Neural crest cell (in vitro differentiated cells): ENCODE measurements around the gene KCNC3. TPM values are rescaled to one million over a fixed set of nuclear protein-coding genes. Genes with fewer than 3 reads are reported as not detected.

Source experiments
- DNase-seq: peaks from one replicate; pipeline ENCODE4 v3.0.0; 2021; ENCODE audit warnings: low read depth, mixed read lengths, low spot score
- H3K27ac Mint-ChIP-seq: one replicate; pipeline ENCODE4 v1.8.0; 2021; ENCODE audit warnings: mild to moderate bottlenecking, mixed read lengths; ENCODE audit not compliant: unreplicated experiment
- H3K27me3 Mint-ChIP-seq: 2 replicates; pipeline ENCODE4 v1.8.0; 2021; ENCODE audit warnings: low read depth, mild to moderate bottlenecking, mixed read lengths
- H3K36me3 Mint-ChIP-seq: 2 replicates; pipeline ENCODE4 v1.8.0; 2021; ENCODE audit warnings: low read depth, mild to moderate bottlenecking, mixed read lengths
- H3K4me1 Mint-ChIP-seq: 2 replicates; pipeline ENCODE4 v1.8.0; 2021; ENCODE audit warnings: mixed read lengths
- H3K4me3 Mint-ChIP-seq: one replicate; pipeline ENCODE4 v1.8.0; 2021; ENCODE audit warnings: mild to moderate bottlenecking, mixed read lengths
- H3K9me3 Mint-ChIP-seq: 2 replicates; pipeline ENCODE4 v1.8.0; 2021; ENCODE audit warnings: mixed read lengths
- total RNA-seq: library from RNA; stranded (reverse); gene quantifications from 2 replicates; pipeline ENCODE4 v1.2.1, GENCODE V29; 2021
- TF ChIP-seq, protein P1 (sequence below): fragments of 200-600 bp; sonication (generic); conservative IDR thresholded peaks from 2 replicates; pipeline ENCODE4 v1.5.0; 2021; ENCODE audit warnings: antibody characterized with exemption, mild to moderate bottlenecking

KCNC3 gene
- total RNA-seq, 1 donor from 2014 or later = 4.2 TPM

DNA sequence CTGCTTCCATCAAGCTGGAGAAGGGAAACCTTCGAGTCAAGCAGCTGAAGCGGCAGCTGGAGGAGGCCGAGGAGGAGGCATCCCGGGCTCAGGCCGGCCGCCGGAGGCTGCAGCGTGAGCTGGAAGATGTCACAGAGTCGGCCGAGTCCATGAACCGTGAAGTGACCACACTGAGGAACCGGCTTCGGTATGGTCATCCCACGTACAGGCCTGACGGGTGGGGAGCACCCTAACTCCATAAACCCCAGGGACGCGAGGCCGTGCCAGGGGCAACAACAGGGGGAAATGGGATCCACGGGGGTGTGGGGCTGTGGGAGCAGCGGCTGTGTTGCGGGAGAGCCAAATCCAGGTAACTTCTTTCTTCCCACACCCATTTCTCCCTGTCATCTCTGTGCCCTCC, 20.2 kb downstream of the KCNC3 start:
- Mint-ChIP-seq H3K27me3 (peaks cover 68% of the 10 kb centered on the region), H3K9me3 (no peaks in the 10 kb centered on the region), H3K4me1 (peaks cover 11% of the 10 kb centered on the region), H3K4me3 (no peak overlapping the region), H3K36me3 (no peaks in the 10 kb centered on the region), H3K27ac (no peak overlapping the region)
- no peak for DNase-seq
- TF ChIP-seq, protein P1, sequence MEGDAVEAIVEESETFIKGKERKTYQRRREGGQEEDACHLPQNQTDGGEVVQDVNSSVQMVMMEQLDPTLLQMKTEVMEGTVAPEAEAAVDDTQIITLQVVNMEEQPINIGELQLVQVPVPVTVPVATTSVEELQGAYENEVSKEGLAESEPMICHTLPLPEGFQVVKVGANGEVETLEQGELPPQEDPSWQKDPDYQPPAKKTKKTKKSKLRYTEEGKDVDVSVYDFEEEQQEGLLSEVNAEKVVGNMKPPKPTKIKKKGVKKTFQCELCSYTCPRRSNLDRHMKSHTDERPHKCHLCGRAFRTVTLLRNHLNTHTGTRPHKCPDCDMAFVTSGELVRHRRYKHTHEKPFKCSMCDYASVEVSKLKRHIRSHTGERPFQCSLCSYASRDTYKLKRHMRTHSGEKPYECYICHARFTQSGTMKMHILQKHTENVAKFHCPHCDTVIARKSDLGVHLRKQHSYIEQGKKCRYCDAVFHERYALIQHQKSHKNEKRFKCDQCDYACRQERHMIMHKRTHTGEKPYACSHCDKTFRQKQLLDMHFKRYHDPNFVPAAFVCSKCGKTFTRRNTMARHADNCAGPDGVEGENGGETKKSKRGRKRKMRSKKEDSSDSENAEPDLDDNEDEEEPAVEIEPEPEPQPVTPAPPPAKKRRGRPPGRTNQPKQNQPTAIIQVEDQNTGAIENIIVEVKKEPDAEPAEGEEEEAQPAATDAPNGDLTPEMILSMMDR = no peak

DNA sequence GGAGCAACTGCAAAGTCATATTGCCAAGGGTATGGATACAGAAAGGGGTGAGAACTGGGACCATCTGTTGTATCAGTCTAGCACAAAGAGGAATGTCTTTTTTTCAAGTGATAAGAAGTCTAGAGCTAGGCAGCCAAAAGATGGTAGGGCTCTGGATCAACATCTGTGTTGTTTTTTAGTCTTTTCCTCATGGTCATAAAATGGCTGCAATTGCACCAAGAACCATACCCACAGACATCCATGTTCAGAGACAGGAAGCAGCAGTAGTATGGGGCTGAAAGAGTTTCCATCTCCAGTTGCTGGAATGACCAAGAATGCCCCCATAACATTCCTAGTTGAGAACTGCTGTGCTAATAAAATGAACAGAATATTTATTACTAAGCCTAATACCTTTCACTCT, 25.6 kb downstream of the KCNC3 start:
- Mint-ChIP-seq H3K9me3 (no peaks in the 10 kb centered on the region), H3K27me3 (peaks cover 23% of the 10 kb centered on the region), H3K27ac (no peak overlapping the region), H3K4me1 (peaks cover 5% of the 10 kb centered on the region), H3K4me3 (no peak overlapping the region), H3K36me3 (no peaks in the 10 kb centered on the region)
- TF ChIP-seq, protein P1 = no peak
- DNase-seq = no peak

DNA sequence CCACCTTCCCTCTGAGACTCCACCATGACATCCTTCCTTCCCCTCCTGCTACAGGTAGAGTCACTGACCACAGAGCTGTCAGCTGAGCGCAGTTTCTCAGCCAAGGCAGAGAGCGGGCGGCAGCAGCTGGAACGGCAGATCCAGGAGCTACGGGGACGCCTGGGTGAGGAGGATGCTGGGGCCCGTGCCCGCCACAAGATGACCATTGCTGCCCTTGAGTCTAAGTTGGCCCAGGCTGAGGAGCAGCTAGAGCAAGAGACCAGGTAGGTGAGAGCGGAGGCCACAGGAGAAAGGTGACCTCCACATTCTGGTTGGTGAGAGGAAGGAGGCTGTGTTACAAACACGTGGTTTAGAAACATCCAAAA, 27.6 kb downstream of the KCNC3 start:
- no peak overlapping the region for H3K4me3 Mint-ChIP-seq
- peaks cover 5% of the 10 kb centered on the region for H3K4me1 Mint-ChIP-seq
- TF ChIP-seq, protein P1 = no peak
- peaks cover 6% of the 10 kb centered on the region for H3K27me3 Mint-ChIP-seq
- DNase-seq = no peak
- no peaks in the 10 kb centered on the region for H3K36me3 Mint-ChIP-seq
- no peak overlapping the region for H3K27ac Mint-ChIP-seq
- no peaks in the 10 kb centered on the region for H3K9me3 Mint-ChIP-seq

DNA sequence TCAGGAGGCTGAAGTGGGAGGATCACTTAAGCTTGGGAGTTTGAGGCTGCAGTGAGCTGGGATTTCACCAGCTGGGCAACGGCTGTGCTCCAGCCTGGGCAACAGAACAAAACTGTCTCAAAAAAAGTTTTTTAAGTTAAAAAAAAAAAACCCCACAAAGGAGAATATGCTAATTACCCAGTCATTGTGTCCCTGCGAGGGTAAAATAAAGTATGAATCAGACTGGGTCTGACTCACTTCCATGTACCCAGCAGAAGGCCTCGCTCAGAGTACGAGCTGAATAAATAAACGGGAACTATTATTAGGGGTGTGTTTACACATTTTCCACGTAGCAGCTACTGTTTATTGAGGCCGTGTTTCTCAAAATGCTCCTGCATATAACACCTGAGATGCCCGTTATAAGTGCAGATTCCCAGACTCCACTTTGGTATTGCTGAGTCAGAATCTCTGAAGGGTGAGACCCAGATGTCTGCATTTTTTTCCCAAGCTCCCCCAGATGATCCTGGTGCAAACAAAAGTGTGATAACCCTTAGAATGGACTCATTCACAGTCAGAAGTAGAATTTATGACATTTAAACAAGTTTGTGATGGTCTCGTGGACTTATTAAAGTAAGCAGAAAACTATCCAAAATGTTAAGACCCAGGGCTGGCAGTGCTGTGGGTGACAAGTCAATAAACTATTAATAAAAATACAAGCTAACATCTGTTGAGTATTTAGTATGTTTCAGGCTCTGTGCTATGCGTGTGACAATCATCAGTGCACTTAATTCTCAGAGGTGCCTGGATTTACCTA, 28.2 kb downstream of the KCNC3 start:
- H3K27ac Mint-ChIP-seq = no peak overlapping the region
- H3K36me3 Mint-ChIP-seq = no peaks in the 10 kb centered on the region
- DNase-seq = no peak
- TF ChIP-seq, protein P1 = no peak
- no peak overlapping the region for H3K4me3 Mint-ChIP-seq
- H3K9me3 Mint-ChIP-seq = no peaks in the 10 kb centered on the region
- peaks cover 5% of the 10 kb centered on the region for H3K4me1 Mint-ChIP-seq
- H3K27me3 Mint-ChIP-seq = peaks cover 2% of the 10 kb centered on the region

DNA sequence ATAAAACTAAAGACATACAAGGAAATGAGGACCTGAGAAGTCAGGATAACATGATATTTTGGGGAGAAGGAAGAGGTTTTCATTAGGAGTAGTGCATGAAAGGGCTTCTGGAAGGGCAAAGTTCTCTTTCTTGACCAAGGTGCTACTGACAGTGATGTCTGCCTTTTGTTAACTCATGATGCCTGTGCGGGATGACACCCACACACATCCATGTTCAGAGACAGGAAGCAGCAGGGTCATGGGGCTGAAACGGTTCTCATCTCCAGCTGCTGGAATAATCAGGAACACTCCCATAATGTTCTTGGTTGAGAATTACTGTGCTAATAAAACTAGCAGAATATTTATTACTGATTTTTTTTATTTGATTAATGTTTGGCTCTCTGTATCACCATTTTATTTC, 29.1 kb downstream of the KCNC3 start:
- no peak for DNase-seq
- Mint-ChIP-seq H3K27ac (no peak overlapping the region), H3K36me3 (no peaks in the 10 kb centered on the region), H3K9me3 (no peaks in the 10 kb centered on the region), H3K4me1 (peaks cover 5% of the 10 kb centered on the region), H3K27me3 (peaks cover 2% of the 10 kb centered on the region), H3K4me3 (no peak overlapping the region)
- TF ChIP-seq, protein P1 = no peak
